Measurements from ENCODE around the gene MPPED2. TPM values are rescaled to one million over a fixed set of nuclear protein-coding genes. Genes with fewer than 3 reads are reported as not detected.

The MPPED2 gene
- polyA plus RNA-seq, 1 donor (not counting 4 experiments of a cell fraction or from before 2014, with no cell fraction given) = not detected

DNA sequence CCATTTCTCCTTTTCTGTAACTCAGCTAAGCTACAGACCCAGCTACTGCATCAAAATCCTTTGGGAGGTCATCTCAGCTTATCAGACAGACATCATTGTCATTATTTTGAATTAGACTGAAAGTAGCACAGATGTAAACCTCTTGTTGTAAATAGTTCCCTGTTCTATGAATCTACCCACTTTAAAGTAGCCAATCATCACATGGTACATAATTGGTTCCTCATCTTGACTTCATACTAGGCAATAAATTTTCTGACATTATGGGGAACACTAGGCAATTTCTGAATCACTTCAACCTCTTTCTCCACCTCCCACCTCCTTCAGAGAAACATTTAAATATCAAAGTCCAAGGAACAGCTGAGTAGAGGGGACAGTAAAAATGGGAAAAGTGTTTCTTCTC, 47.9 kb downstream of the MPPED2 start:
- H3K4me3 ChIP-seq (ENCODE audit: control insufficient read depth in 2 of 3, extremely low read depth in 1 of 3, insufficient read depth in 2 of 3, low read depth in 1 of 3, low read length in 3 of 3) = no peak overlapping the region
- H3K4me2 ChIP-seq (ENCODE audit: control insufficient read depth, extremely low read depth, insufficient read depth, low read depth, low read length) = no peak overlapping the region
- no peaks in the 10 kb centered on the region for H4K20me1 ChIP-seq (ENCODE audit: control insufficient read depth, extremely low read depth, insufficient read depth, low read length)
- TF ChIP-seq, protein P1, sequence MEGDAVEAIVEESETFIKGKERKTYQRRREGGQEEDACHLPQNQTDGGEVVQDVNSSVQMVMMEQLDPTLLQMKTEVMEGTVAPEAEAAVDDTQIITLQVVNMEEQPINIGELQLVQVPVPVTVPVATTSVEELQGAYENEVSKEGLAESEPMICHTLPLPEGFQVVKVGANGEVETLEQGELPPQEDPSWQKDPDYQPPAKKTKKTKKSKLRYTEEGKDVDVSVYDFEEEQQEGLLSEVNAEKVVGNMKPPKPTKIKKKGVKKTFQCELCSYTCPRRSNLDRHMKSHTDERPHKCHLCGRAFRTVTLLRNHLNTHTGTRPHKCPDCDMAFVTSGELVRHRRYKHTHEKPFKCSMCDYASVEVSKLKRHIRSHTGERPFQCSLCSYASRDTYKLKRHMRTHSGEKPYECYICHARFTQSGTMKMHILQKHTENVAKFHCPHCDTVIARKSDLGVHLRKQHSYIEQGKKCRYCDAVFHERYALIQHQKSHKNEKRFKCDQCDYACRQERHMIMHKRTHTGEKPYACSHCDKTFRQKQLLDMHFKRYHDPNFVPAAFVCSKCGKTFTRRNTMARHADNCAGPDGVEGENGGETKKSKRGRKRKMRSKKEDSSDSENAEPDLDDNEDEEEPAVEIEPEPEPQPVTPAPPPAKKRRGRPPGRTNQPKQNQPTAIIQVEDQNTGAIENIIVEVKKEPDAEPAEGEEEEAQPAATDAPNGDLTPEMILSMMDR (optimal IDR thresholded peaks at IDR 0.05 in 1 of 3, IDR thresholded peaks at IDR 0.05 in 1 of 3, conservative IDR thresholded peaks at IDR 0.05 in 1 of 3; ENCODE audit: extremely low read depth in 1 of 3, insufficient read depth in 2 of 3, low read length in 3 of 3) = no peak
- TF ChIP-seq EZH2 (IDR thresholded peaks at IDR 0.05; ENCODE audit: low read length) = no peak
- H3K9ac ChIP-seq (ENCODE audit: control insufficient read depth, extremely low read depth, insufficient read depth, low read length) = no peak overlapping the region
- no peaks in the 10 kb centered on the region for H3K4me1 ChIP-seq (ENCODE audit: control insufficient read depth, extremely low read depth, insufficient read depth, low read length)
- dilution Hi-C loops (cut with MboI; ENCODE audit: extremely low pct_ligation_motif_present, low sequenced_read_pairs) = no loop called here
- H3K79me2 ChIP-seq (ENCODE audit: control insufficient read depth, insufficient read depth, low read length) = no peaks in the 10 kb centered on the region
- H3K27me3 ChIP-seq (ENCODE audit: control insufficient read depth, extremely low read depth, insufficient read depth, low read length) = no peaks in the 10 kb centered on the region
- H3K9me1 ChIP-seq (ENCODE audit: control insufficient read depth, extremely low read depth, insufficient read depth, low read length) = no peaks in the 10 kb centered on the region
- FAIRE-seq = no peak
- DNase-seq (ENCODE audit: low read depth, low spot score) = no peak
- H3K36me3 ChIP-seq (ENCODE audit: control insufficient read depth in 2 of 2, extremely low read depth in 1 of 2, insufficient read depth in 2 of 2, low read length in 2 of 2) = no peaks in the 10 kb centered on the region
- H3K27ac ChIP-seq (ENCODE audit: control insufficient read depth, insufficient read depth, low read length) = no peak overlapping the region
- H3K9me3 ChIP-seq (ENCODE audit: control insufficient read depth, low read depth, low read length) = no peaks in the 10 kb centered on the region
- no peak overlapping the region for H2AFZ ChIP-seq (ENCODE audit: control insufficient read depth, low read length)

DNA sequence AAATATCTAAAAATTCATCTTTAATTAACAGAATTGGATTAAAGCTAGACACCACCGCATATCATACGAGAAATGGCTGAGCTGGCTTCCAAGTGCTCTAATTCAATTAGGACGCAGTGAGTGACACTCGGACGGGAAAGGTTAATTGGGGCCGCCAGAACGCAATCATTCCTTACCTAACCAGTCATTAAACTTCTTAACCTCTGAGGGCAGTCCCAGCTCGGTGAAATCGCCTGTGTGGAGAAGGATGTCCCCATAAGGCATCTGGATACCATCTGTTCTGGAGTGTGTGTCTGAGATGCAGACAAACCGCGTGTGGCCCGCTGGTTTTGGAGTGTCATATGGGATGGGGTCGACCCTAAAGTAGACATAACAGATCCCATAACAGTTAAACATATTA, 50.3 kb downstream of the MPPED2 start:
- Histone ChIP-seq H2AFZ (ENCODE audit: control insufficient read depth, low read length) (no peak overlapping the region), H3K4me3 (ENCODE audit: control insufficient read depth in 2 of 3, extremely low read depth in 1 of 3, insufficient read depth in 2 of 3, low read depth in 1 of 3, low read length in 3 of 3) (no peak overlapping the region)
- dilution Hi-C loops (cut with MboI; ENCODE audit: extremely low pct_ligation_motif_present, low sequenced_read_pairs) = no loop called here

More for the DNA sequence above, 50.3 kb downstream of the MPPED2 start:
- no peaks in the 10 kb centered on the region for H3K36me3 ChIP-seq (ENCODE audit: control insufficient read depth in 2 of 2, extremely low read depth in 1 of 2, insufficient read depth in 2 of 2, low read length in 2 of 2)
- no peaks in the 10 kb centered on the region for H3K9me1 ChIP-seq (ENCODE audit: control insufficient read depth, extremely low read depth, insufficient read depth, low read length)
- TF ChIP-seq, protein P1 (optimal IDR thresholded peaks at IDR 0.05 in 1 of 3, IDR thresholded peaks at IDR 0.05 in 1 of 3, conservative IDR thresholded peaks at IDR 0.05 in 1 of 3; ENCODE audit: extremely low read depth in 1 of 3, insufficient read depth in 2 of 3, low read length in 3 of 3) = no peak
- TF ChIP-seq EZH2 (IDR thresholded peaks at IDR 0.05; ENCODE audit: low read length) = no peak
- H4K20me1 ChIP-seq (ENCODE audit: control insufficient read depth, extremely low read depth, insufficient read depth, low read length) = no peaks in the 10 kb centered on the region
- H3K9ac ChIP-seq (ENCODE audit: control insufficient read depth, extremely low read depth, insufficient read depth, low read length) = no peak overlapping the region
- FAIRE-seq (no peak), DNase-seq (ENCODE audit: low read depth, low spot score) (no peak)
- H3K27me3 ChIP-seq (ENCODE audit: control insufficient read depth, extremely low read depth, insufficient read depth, low read length) = no peaks in the 10 kb centered on the region
- H3K4me1 ChIP-seq (ENCODE audit: control insufficient read depth, extremely low read depth, insufficient read depth, low read length) = no peaks in the 10 kb centered on the region
- H3K9me3 ChIP-seq (ENCODE audit: control insufficient read depth, low read depth, low read length) = no peaks in the 10 kb centered on the region
- no peaks in the 10 kb centered on the region for H3K79me2 ChIP-seq (ENCODE audit: control insufficient read depth, insufficient read depth, low read length)
- no peak overlapping the region for H3K27ac ChIP-seq (ENCODE audit: control insufficient read depth, insufficient read depth, low read length)
- H3K4me2 ChIP-seq (ENCODE audit: control insufficient read depth, extremely low read depth, insufficient read depth, low read depth, low read length) = no peak overlapping the region

All from keratinocyte (primary cell).